Measurements from ENCODE around the gene CHID1.

The CHID1 gene

DNA sequence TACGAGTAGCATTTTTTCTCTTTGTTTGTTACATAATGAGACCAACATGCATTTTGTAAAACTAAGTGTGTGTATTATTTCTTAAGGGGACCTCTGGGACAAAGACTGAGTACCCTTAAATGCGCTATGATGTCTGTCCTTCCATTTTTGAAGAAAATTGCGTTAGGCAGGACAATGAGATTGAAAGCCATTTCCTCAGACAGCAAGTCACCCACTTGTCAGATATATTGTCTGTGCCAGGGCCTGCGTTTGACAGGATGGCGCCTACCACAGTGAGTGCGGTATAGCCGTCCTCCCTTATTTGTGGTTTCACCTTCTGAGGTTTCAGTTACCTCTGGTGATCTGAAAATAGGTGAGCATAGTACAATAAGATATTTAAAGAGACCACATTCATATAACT is 17.3 kb upstream of the CHID1 start:
- no peak for TF ChIP-seq JUND (IDR thresholded peaks at IDR 0.05; ENCODE audit: low read depth)
- in situ Hi-C loops (cut with HindIII; ENCODE audit: low pct_unique_long_range_greater_than_20kb, low sequenced_read_pairs) = no loop called here
- DNase-seq (ENCODE audit: low read depth in 1 of 2, low spot score in 1 of 2) = no peak

DNA sequence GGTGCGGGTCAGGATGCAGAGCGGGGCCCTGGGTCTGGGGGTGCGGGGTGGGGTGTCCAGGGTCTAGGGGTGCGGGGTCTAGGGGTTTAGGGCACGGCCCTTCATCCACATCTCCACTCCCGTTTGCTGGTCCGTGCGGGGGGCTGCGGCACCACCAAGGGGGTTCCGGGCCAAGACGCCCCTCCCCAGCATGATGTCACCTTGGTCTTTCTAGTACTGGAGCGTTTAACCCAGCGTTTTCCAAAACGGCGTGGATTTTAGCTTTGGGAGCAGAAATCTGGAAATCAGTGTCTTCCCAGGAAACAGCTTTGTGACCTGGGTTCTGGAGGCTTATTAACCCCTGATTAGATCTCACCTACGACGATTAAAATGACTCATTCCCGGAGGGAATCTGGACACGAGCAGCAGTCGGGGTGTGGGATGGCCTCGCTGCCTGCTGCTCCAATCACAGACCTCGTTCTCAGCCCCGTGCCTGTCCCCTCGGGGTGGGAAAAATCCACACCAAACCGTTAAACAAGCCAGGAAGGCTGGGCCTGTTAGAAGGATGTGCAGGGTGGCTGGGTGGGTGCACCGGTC is 15.8 kb upstream of the CHID1 start:
- in situ Hi-C loops (cut with HindIII; ENCODE audit: low pct_unique_long_range_greater_than_20kb, low sequenced_read_pairs) = no loop called here
- TF ChIP-seq JUND (IDR thresholded peaks at IDR 0.05; ENCODE audit: low read depth) = no peak
- DNase-seq (ENCODE audit: low read depth in 1 of 2, low spot score in 1 of 2) = peak; percentile 60 to 84

DNA sequence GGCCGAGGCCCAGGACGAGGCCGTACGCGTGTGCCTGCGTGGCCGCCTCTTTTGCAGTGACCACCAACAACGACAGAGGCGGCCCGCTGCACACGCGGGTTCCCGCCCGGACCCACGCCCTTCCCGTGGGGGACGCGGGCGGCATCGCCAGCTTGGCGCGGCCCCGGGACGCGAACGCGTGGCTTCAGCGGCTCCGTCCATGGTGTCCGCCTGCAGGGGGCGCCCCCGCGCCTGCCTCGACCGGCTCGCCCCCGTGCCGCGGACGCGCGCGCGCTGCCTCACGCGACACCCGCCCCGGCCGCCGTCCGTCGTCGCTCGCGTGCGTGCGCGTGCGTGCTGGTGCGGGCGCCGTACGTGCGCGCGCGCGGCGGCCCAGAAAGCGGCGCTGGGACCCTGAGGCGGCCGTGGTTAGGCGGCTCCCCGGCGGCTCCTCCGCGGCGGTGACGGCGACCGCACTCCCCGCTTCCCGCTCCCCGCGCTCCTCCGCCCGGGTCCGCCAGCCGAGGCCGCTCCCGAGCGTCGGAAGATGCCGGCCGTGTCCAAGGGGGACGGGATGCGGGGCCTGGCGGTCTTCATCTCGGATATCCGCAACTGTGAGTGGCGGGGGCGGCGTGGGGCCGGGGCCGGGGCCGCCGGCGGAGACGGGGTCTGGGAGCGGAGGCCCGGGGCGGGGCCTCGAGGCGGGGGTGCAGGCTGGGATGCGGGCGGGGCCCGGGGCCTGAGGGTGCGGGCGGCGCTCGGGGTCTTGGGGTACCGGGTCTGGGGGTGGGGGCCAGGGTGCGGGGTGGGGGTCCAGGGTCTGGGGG is 15.1 kb upstream of the CHID1 start, which contains the start of gene AP2A2:
Gene AP2A2 (plus strand): TSS at position 375 of the 806 bp plus-strand sequence. CDS start 152 bp downstream, at position 527.
- in situ Hi-C loops (cut with HindIII; ENCODE audit: low pct_unique_long_range_greater_than_20kb, low sequenced_read_pairs) = no loop called here

DNA sequence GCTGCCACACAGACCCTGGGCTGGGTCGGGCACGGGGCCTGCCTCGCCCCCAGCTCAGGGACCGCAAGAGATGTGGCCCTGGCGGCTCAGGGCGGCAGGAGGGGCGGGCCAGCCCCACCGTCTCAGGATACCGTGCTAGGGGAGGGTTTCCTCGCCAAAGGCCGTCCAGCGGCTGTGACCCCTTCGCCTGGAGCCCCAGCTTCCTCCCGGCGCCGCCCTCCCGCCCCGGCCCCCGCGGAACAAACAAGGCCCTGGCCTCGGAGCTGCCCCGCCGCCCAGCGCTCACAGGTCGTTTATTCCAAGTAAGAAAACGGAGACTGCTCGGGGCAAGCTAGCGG is 14.5 kb upstream of the CHID1 start:
- no peak for TF ChIP-seq JUND (IDR thresholded peaks at IDR 0.05; ENCODE audit: low read depth)
- no peak for DNase-seq (ENCODE audit: low read depth in 1 of 2, low spot score in 1 of 2)
- in situ Hi-C loops (cut with HindIII; ENCODE audit: low pct_unique_long_range_greater_than_20kb, low sequenced_read_pairs) = no loop called here

More for the DNA sequence above, 15.1 kb upstream of the CHID1 start, which contains the start of gene AP2A2:
- DNase-seq (ENCODE audit: low read depth in 1 of 2, low spot score in 1 of 2) = peak; percentile 74 to 90
- TF ChIP-seq JUND (IDR thresholded peaks at IDR 0.05; ENCODE audit: low read depth) = no peak

DNA sequence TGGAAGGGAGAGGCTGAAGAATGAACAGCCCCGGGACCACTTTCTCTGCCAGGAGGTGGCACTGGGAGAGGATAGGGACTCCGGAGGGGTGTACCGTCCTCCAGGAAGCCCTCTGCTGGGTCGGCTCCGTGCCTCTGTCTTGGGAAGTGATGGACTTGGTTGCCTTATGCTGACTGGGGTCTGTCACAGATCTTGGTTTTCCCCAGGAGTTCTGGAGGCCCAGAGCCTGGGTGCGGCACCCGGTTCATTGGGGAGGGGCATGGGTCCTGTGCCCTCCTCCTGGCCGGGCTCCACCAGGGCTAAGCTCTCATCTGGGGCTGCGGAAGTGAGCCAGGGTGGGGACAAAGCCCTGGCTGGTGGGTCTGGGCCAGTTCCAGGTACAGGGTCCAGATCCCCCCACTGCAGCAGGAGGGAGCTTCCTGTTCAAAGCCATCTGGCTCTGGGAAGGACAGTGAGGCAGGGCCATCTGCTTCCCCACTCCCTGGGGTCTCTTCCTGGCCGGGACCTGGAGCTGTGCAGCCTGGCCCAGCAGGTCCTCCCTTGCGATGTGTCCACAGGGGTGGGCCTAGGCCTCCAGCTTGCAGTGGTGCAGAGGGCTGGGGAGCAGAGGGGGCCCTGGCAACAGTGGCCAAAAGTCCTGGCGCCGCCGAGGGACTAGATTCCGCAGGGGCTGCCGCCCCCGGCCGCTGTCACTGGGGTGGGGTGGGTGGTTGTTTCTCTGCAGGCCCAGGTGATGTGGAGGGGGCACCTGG is 14.0 kb upstream of the CHID1 start:
- no peak for DNase-seq (ENCODE audit: low read depth in 1 of 2, low spot score in 1 of 2)
- no peak for TF ChIP-seq JUND (IDR thresholded peaks at IDR 0.05; ENCODE audit: low read depth)
- in situ Hi-C loops (cut with HindIII; ENCODE audit: low pct_unique_long_range_greater_than_20kb, low sequenced_read_pairs) = no loop called here

DNA sequence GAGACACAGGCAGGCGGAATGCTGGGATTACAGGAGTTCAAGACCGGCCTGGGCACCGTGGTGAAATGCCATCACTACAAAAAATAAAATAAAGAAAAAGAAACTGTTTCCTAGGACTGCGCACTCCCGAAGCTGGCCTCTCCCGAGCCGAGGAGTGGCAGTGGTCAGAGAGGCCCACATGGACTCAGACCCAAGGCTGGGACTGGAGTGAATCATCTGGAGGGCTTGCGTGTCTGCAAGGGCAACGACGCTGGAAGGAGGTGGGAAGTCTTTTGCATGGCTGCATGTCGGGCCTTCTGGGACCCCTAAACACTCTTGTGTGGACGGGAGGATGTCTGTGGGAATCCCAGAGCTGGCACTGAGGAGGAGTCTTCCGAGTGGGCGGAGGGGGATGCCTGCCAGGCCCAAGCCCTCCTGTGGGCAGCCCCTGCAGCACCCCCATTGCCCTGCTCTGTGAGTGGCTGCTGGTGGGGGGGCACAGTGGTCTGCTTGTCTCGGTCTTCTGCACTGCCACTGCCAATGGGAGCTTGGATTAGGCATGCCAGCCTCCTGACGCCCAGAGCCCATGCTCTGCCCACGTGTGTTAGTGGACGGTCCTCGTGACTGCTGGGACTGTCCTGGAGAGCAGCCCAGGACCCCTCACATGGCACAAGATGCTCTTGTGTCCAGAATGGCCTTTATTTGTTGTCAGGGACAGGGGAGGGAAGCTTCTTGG is 13.2 kb upstream of the CHID1 start:
- no peak for DNase-seq (ENCODE audit: low read depth in 1 of 2, low spot score in 1 of 2)
- TF ChIP-seq JUND (IDR thresholded peaks at IDR 0.05; ENCODE audit: low read depth) = no peak
- in situ Hi-C loops (cut with HindIII; ENCODE audit: low pct_unique_long_range_greater_than_20kb, low sequenced_read_pairs) = no loop called here

DNA sequence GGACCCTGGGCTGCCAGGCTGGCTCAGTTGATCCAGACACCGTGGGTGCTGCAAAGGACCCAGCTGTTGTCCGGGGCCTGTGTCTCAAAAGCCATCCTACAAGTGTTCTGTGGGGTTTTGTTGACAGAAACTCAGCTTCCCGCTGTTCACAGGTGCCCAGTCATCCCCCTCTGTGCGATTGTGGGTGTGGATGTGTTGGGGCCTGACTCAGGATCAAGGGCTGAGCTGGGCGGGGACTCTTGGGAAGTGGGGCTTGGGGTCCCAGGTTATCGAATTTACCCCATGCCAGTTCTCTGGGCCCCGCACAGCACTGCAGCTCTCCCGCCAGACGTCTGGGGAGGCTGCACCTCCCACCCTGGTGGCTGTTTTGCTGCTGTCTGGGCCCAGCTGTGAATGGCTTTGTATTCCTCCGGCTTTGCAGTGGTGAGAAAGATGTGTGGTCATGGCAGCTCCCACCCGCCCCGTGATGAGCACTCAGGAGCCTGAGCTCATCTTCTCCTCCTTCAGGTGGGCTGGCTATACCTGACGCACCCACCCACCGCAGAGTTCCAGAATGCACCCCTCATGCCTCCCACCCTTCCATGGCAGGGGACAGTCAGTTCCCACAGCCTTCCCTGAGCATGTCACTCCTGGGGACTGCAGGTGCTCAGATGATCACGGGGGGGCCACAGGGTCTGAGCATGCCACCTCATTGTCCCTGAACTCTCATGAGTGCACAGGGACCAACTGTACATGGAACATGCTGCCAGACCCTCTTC is 11.5 kb upstream of the CHID1 start:
- in situ Hi-C loops (cut with HindIII; ENCODE audit: low pct_unique_long_range_greater_than_20kb, low sequenced_read_pairs) = no loop called here
- TF ChIP-seq JUND (IDR thresholded peaks at IDR 0.05; ENCODE audit: low read depth) = no peak

DNA sequence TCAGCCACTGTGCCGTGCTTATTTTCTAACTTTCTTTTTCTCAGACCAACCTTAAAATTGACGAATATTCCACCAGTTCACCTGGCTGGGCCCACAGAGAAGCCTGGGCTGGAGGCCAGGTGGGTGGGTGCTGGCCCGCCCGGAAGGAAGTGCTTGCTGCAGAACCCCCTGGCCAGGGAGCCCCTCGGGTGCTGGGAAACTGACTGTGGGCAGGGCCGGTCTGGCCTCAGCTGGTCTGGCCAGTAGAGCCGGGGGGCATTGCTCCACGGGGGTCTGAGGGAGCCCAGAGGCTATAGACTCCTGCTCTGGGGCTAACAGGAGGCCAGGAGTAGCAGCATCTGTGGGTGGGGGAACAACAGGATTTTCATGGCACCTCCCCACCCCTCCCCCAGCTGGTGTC is 6.8 kb upstream of the CHID1 start:
- no peak for TF ChIP-seq JUND (IDR thresholded peaks at IDR 0.05; ENCODE audit: low read depth)
- in situ Hi-C loops (cut with HindIII; ENCODE audit: low pct_unique_long_range_greater_than_20kb, low sequenced_read_pairs) = no loop called here
- DNase-seq (ENCODE audit: low read depth in 1 of 2, low spot score in 1 of 2) = no peak

More for the DNA sequence above, 11.5 kb upstream of the CHID1 start:
- DNase-seq (ENCODE audit: low read depth in 1 of 2, low spot score in 1 of 2) = no peak

DNA sequence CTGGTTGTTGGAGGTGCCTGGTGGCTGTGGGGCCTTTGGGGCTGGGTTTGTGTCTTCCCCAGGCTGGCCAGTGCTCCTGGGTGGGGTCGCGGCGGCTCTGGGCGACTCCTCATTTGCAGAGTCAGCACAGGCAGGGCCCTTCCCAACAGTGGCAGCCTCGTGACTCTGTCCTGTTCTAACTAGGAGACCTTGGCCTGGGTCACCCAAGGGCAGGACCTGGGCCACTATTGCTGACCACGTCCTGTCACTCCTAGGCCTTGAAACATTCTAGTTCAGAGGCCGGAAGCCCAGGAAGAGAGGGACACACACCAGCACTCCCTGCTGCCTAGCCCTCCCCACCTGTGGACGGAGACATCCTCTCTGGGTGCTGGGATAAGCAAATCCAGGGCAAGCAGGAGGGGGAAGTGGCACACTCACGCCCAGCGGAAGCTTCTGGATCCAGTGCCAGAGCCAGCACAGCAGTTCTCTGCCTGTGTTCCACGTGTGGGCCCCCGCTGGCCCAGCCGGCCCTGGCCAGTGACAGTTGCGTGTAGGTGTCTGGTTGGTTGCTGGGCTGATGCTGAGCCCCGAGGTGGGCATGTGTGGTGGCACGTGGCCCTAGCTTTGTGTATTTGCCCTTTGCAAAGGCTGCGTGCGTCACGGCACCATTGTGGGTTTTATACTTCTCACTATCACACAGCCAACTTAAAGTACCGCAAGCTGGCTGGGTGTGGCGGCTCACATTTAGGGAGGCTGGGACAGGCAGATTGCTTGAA is 4.3 kb upstream of the CHID1 start:
- in situ Hi-C loops (cut with HindIII; ENCODE audit: low pct_unique_long_range_greater_than_20kb, low sequenced_read_pairs) = no loop called here
- DNase-seq (ENCODE audit: low read depth in 1 of 2, low spot score in 1 of 2) = no peak
- TF ChIP-seq JUND (IDR thresholded peaks at IDR 0.05; ENCODE audit: low read depth) = no peak

DNA sequence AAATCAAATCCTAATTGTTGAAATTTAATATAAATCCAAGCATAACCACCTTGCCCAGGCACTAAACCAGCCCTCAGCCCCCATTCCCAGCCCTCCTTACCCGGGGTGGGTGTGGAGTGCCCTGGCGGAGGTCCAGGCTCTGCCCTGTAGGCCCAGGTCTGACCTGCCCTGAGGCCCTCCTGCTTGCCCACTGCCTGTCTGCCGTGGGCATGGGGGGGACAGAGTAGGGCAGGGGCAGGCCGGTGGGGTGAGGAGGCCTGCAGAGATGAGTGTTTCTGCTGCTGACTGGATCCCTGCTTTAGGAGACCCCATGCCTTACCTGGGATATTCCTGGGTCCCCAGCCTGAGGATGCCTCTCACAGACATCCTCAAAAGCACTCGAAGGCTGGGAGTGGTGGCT is 3.6 kb upstream of the CHID1 start:
- TF ChIP-seq JUND (IDR thresholded peaks at IDR 0.05; ENCODE audit: low read depth) = no peak
- in situ Hi-C loops (cut with HindIII; ENCODE audit: low pct_unique_long_range_greater_than_20kb, low sequenced_read_pairs) = no loop called here
- DNase-seq (ENCODE audit: low read depth in 1 of 2, low spot score in 1 of 2) = no peak

DNA sequence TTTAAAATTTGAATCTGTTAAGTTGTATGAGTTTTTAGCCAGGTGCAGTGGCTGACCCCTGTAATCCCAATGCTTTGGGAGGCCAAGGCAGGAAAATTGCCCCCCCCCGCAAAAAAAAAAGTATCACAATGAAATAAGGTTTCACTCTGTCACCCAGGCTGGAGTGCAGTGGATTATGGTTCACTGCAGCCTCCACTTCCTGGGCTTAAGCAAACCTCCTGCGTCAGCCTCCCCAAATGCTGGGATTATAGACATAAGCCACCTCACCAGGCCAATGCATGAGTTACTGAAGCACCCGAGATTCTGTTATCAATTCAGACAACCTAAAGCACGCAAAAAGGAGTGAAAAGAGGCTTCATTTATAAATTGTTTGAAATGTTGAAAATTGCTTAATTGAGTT is 2.4 kb upstream of the CHID1 start:
- no peak for DNase-seq (ENCODE audit: low read depth in 1 of 2, low spot score in 1 of 2)
- no peak for TF ChIP-seq JUND (IDR thresholded peaks at IDR 0.05; ENCODE audit: low read depth)
- in situ Hi-C loops (cut with HindIII; ENCODE audit: low pct_unique_long_range_greater_than_20kb, low sequenced_read_pairs) = no loop called here
